Measurements from ENCODE around the gene RXRA. TPM values are rescaled to one million over a fixed set of nuclear protein-coding genes. Genes with fewer than 3 reads are reported as not detected.

RXRA gene
- total and polyA plus RNA-seq, 2 donors (not counting 3 experiments of a cell fraction or from before 2014, with no cell fraction given) = 15.4 to 37.4 TPM

DNA sequence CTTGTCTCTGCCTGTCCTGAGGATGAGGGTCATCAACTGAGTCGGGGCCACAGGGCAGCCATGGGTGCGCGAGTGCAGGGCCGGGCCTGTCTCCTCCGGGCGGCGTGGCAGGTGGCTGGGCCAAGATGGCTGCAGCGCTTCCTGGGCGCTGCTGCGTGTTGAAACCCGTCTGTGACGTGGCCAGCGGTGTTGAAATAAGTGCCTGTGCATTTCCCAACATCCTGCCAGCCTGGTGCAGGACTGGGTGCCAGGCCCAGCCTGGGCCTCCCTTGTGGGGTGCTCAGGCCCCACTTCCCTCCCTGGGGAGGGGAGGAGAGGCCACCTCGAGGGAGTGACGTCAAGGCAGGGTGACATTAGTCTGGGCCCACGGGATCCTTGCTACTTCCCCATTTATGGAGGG lies 45.5 kb downstream of the RXRA start:
- no peak overlapping the region for H3K9ac ChIP-seq (replicated peaks; ENCODE audit: extremely low read depth, insufficient read depth, low read length)
- POLR2A ChIA-PET = no interaction called here
- no peak overlapping the region for H3K4me3 ChIP-seq (replicated peaks in 1 of 3; ENCODE audit: insufficient read depth in 1 of 3, low read depth in 1 of 3, low read length in 3 of 3)
- no peak for FAIRE-seq
- no peaks in the 10 kb centered on the region for H3K9me1 ChIP-seq (replicated peaks; ENCODE audit: control insufficient read depth, extremely low read depth, insufficient read depth, low read length)
- H3K9me3 ChIP-seq (replicated peaks; ENCODE audit: control insufficient read depth, insufficient read depth, low read length) = no peaks in the 10 kb centered on the region
- intact Hi-C loops (cut with micrococcal nuclease) = no loop called here
- no peak overlapping the region for H3K4me2 ChIP-seq (ENCODE audit: insufficient read depth, low read length)
- BruUV-seq (replicated peaks) = no TSS peak
- DNase-seq (ENCODE audit: low read depth, low spot score) = no peak
- H3K79me2 ChIP-seq (ENCODE audit: control insufficient read depth, insufficient read depth, low read length) = peaks cover 37% of the 10 kb centered on the region
- CTCF ChIA-PET = interaction anchor here (1.0 kb wide), 1 partner anchor 11 kb away, joined by 3 read pairs; no protein-coding TSS in a partner anchor
- no peak overlapping the region for H3K27ac ChIP-seq (ENCODE audit: insufficient read depth, low read depth, low read length)
- TF ChIP-seq JUN (IDR thresholded peaks at IDR 0.05; ENCODE audit: borderline replicate concordance, insufficient read depth, insufficient read length, low read depth) (no peak), EZH2 (IDR thresholded peaks at IDR 0.05; ENCODE audit: borderline replicate concordance, low read depth, low read length, severe bottlenecking) (no peak), FOS (IDR thresholded peaks at IDR 0.05; ENCODE audit: borderline replicate concordance, insufficient read depth, low read length) (no peak), GATA2 (IDR thresholded peaks at IDR 0.05; ENCODE audit: insufficient read depth, insufficient read length, low read depth, low read length) (no peak), POLR2AphosphoS5 (IDR thresholded peaks at IDR 0.05; ENCODE audit: insufficient read depth, low read depth, low read length) (no peak), POLR2A (IDR thresholded peaks at IDR 0.05; ENCODE audit: low read depth, low read length) (no peak), MYC (IDR thresholded peaks at IDR 0.05; ENCODE audit: low read depth, low read length) (no peak)
- TF ChIP-seq, protein P1, sequence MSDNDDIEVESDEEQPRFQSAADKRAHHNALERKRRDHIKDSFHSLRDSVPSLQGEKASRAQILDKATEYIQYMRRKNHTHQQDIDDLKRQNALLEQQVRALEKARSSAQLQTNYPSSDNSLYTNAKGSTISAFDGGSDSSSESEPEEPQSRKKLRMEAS (IDR thresholded peaks at IDR 0.05; ENCODE audit: insufficient read depth, insufficient read length) = no peak
- TF ChIP-seq, protein P2, sequence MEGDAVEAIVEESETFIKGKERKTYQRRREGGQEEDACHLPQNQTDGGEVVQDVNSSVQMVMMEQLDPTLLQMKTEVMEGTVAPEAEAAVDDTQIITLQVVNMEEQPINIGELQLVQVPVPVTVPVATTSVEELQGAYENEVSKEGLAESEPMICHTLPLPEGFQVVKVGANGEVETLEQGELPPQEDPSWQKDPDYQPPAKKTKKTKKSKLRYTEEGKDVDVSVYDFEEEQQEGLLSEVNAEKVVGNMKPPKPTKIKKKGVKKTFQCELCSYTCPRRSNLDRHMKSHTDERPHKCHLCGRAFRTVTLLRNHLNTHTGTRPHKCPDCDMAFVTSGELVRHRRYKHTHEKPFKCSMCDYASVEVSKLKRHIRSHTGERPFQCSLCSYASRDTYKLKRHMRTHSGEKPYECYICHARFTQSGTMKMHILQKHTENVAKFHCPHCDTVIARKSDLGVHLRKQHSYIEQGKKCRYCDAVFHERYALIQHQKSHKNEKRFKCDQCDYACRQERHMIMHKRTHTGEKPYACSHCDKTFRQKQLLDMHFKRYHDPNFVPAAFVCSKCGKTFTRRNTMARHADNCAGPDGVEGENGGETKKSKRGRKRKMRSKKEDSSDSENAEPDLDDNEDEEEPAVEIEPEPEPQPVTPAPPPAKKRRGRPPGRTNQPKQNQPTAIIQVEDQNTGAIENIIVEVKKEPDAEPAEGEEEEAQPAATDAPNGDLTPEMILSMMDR (IDR thresholded peaks at IDR 0.05; ENCODE audit: extremely low read depth in 1 of 2, insufficient read depth in 1 of 2, low read depth in 1 of 2, low read length in 2 of 2) = no peak
- H4K20me1 ChIP-seq (replicated peaks; ENCODE audit: control insufficient read depth, extremely low read depth, insufficient read depth, low read length) = no peaks in the 10 kb centered on the region
- dilution Hi-C loops (cut with MboI; ENCODE audit: extremely low pct_ligation_motif_present, low sequenced_read_pairs) = no loop called here
- H3K4me1 ChIP-seq (ENCODE audit: control insufficient read depth, extremely low read depth, insufficient read depth, low read length) = peaks cover 20% of the 10 kb centered on the region
- H3K36me3 ChIP-seq (ENCODE audit: control insufficient read depth in 2 of 2, extremely low read depth in 1 of 2, insufficient read depth in 2 of 2, low read length in 2 of 2) = no peaks in the 10 kb centered on the region
- H3K27me3 ChIP-seq (ENCODE audit: control insufficient read depth in 2 of 2, insufficient read depth in 2 of 2, low read length in 2 of 2) = no peaks in the 10 kb centered on the region
- no peak overlapping the region for H2AFZ ChIP-seq (ENCODE audit: low read depth, low read length)

Data from endothelial cell of umbilical vein (primary cell).